NCI-H2107 (cell line): ENCODE data around the gene SLC16A10.
"Not testable (repeated sequence)": the region's sequence is repeated elsewhere in the genome, so short reads cannot be mapped to it uniquely, and the experiment has no call there.

Experiments used
- DNase-seq: peaks from one replicate; lab custom pipeline; 2025; lab: John Stamatoyannopoulos, UW

The SLC16A10 gene

GRCh38 chr6:111219785-111220184 lies 132.5 kb downstream of the SLC16A10 start:
- DNase-seq = no peak

GRCh38 chr6:111220383-111221031 lies 133.2 kb downstream of the SLC16A10 start:
- DNase-seq = no peak

GRCh38 chr6:111221804-111222203 lies 134.5 kb downstream of the SLC16A10 start:
- no peak for DNase-seq

GRCh38 chr6:111222341-111222740 lies 135.0 kb downstream of the SLC16A10 start:
- no peak for DNase-seq

GRCh38 chr6:111228094-111228493 lies 140.8 kb downstream of the SLC16A10 start:
- DNase-seq = no peak

GRCh38 chr6:111230351-111231089 lies 143.2 kb downstream of the SLC16A10 start:
- no peak for DNase-seq

- no peak for DNase-seq
These were observed 143.8 kb downstream of the SLC16A10 start for GRCh38 chr6:111231090-111231459.

GRCh38 chr6:111237852-111238251 lies 150.5 kb downstream of the SLC16A10 start:
- no peak for DNase-seq

- DNase-seq = no peak
These were observed 151.3 kb downstream of the SLC16A10 start for GRCh38 chr6:111238464-111239119.

GRCh38 chr6:111239461-111239860 lies 152.2 kb downstream of the SLC16A10 start:
- DNase-seq = no peak

- DNase-seq = no peak
These were observed 155.1 kb downstream of the SLC16A10 start for GRCh38 chr6:111242452-111242851.

- DNase-seq = no peak
These were observed 155.8 kb downstream of the SLC16A10 start for GRCh38 chr6:111243095-111243494.

- DNase-seq = no peak
These were observed 161.5 kb downstream of the SLC16A10 start for GRCh38 chr6:111248789-111249188.

- DNase-seq = no peak
These were observed 163.6 kb downstream of the SLC16A10 start for GRCh38 chr6:111250791-111251354.

GRCh38 chr6:111252726-111253125 lies 165.4 kb downstream of the SLC16A10 start:
- no peak for DNase-seq

- DNase-seq = no peak
These were observed 166.9 kb downstream of the SLC16A10 start for GRCh38 chr6:111254004-111254778.

GRCh38 chr6:111254779-111255166 lies 167.5 kb downstream of the SLC16A10 start:
- no peak for DNase-seq

- not testable (repeated sequence) for DNase-seq
These were observed 168.5 kb downstream of the SLC16A10 start for GRCh38 chr6:111255838-111256237.

- DNase-seq = no peak
These were observed 169.3 kb downstream of the SLC16A10 start for GRCh38 chr6:111256646-111257045.

GRCh38 chr6:111258010-111258409 lies 170.7 kb downstream of the SLC16A10 start:
- DNase-seq = no peak

GRCh38 chr6:111258615-111259088 lies 171.3 kb downstream of the SLC16A10 start:
- no peak for DNase-seq
